Thoracic aorta (tissue), 2 donors: Measurements from ENCODE around the gene SEBOX. TPM values are rescaled to one million over a fixed set of nuclear protein-coding genes. Genes with fewer than 3 reads are reported as not detected.

Experiments used
- ATAC-seq: fragments of 150-250 bp; one replicate; pipeline ENCODE4 v1.8.0; 2017; ENCODE audit warnings: low read depth; ENCODE audit not compliant: insufficient number of reproducible peaks, low FRiP score
- DNase-seq: peaks from one replicate; pipeline ENCODE4 v3.0.0-alpha.2; 2020; ENCODE audit warnings: low spot score
- H3K27ac ChIP-seq, 2 donors: fragments of 200-600 bp; sonication (generic); 1 replicate in 1 of 2; 2 replicates in 1 of 2; pipeline ENCODE4 v1.5.1; 2016; ENCODE audit warnings: mild to moderate bottlenecking in 2 of 2, moderate library complexity in 2 of 2
- H3K27me3 ChIP-seq: fragments of 200-600 bp; sonication (generic); replicated peaks from 2 replicates; pipeline ENCODE4 v1.6.0; 2016; ENCODE audit warnings: mild to moderate bottlenecking; ENCODE audit not compliant: insufficient read depth
- H3K36me3 ChIP-seq: fragments of 200-600 bp; sonication (generic); one replicate; pipeline ENCODE4 v1.5.1; 2016
- H3K4me1 ChIP-seq, 2 donors: fragments of 200-600 bp; sonication (generic); 1 replicate in 1 of 2; 2 replicates in 1 of 2; pipeline versions ENCODE4 v1.5.1 to v1.6.0; 2016; ENCODE audit warnings: low read depth in 2 of 2, mild to moderate bottlenecking in 1 of 2; ENCODE audit not compliant: control insufficient read depth in 1 of 2
- H3K4me3 ChIP-seq: fragments of 200-600 bp; sonication (generic); 2 replicates; pipeline ENCODE4 v1.5.1; 2016; ENCODE audit warnings: mild to moderate bottlenecking
- H3K9me3 ChIP-seq: fragments of 200-600 bp; sonication (generic); 2 replicates; pipeline ENCODE4 v1.5.1; 2016
- total RNA-seq, 2 donors: library from RNA; depleted of rRNA; stranded (reverse); fragments of >200 nt; gene quantifications; one replicate each; pipeline versions ENCODE4 v1.1.0 to v1.2.3, GENCODE V29; 2016
- TF ChIP-seq, protein P1 (sequence below): fragments of 200-600 bp; sonication (generic); IDR thresholded peaks from one replicate; pipeline ENCODE4 v1.5.1; 2019; ENCODE audit warnings: antibody characterized with exemption

The SEBOX gene
- total RNA-seq, 2 donors from 2014 or later: not detected

DNA sequence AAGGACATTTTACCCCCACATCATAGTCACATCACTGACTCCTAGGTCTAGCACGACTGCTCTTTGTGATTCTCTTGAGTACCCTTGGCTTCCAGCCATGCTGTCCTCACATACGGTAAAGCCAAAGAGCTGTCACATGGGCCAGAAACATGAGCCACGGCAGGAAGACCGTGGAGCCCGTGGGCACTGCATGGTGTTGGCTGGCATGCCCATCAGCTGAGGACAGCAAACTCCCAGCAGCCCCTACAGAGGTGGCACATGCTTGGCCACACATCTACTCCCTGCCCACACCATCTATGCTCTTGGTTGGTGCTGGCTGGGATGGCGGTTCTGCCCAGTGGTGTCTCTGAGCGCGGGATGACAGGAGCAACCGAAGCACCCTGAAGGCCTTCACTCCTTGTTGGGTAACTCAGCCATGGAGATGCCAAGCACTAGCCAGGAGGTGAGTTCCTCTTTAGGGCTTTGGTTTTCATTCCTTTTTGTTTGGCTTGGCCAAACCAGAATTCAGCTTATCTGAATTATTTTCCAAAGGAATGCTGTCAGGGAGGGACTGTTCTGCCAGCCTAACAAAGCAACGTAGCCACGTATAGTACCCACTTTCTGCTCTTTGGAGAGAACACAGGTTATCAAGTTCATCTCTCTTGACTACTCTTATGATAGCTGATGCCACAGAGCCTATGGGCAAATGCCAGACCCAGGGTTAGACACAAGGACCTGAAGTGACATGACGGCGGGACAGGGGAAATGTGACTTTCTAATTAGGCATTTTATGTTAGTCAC lies 19.4 kb downstream of the SEBOX start:
- H3K27me3 ChIP-seq: no peaks in the 10 kb centered on the region
- H3K9me3 ChIP-seq: no peaks in the 10 kb centered on the region
- TF ChIP-seq, protein P1, sequence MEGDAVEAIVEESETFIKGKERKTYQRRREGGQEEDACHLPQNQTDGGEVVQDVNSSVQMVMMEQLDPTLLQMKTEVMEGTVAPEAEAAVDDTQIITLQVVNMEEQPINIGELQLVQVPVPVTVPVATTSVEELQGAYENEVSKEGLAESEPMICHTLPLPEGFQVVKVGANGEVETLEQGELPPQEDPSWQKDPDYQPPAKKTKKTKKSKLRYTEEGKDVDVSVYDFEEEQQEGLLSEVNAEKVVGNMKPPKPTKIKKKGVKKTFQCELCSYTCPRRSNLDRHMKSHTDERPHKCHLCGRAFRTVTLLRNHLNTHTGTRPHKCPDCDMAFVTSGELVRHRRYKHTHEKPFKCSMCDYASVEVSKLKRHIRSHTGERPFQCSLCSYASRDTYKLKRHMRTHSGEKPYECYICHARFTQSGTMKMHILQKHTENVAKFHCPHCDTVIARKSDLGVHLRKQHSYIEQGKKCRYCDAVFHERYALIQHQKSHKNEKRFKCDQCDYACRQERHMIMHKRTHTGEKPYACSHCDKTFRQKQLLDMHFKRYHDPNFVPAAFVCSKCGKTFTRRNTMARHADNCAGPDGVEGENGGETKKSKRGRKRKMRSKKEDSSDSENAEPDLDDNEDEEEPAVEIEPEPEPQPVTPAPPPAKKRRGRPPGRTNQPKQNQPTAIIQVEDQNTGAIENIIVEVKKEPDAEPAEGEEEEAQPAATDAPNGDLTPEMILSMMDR: no peak
- H3K27ac ChIP-seq: peak overlapping the region; percentile 73 to 84
- peaks cover 39 to 47% of the 10 kb centered on the region in 2 donors for H3K4me1 ChIP-seq
- H3K36me3 ChIP-seq: peaks cover 50% of the 10 kb centered on the region
- no peak for DNase-seq
- H3K4me3 ChIP-seq: no peak overlapping the region
- ATAC-seq: peak; percentile 11

DNA sequence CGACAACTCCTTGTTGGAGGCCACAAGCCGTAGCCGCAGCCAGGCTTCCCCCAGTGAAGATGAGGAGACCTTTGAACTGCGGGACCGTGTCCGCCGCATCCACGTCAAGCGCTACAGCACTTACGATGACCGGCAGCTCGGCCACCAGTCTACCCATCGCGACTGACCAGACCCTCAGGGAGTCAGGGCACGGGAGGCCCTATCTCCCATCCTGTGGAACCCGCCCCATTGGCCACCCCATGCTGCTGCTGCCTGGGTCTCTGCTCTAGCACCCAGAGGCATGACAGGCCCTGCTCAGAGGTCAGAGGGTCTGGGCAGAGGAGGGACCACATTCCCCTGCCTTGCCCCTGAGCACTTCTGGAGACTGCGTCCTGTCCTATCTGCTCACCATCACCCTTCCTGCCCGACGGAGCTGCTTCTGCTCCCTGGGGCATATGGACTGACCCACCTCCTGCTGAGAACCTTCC lies 20.5 kb downstream of the SEBOX start:
- Histone ChIP-seq H3K9me3 (no peaks in the 10 kb centered on the region), H3K4me3 (no peak overlapping the region), H3K36me3 (peaks cover 46% of the 10 kb centered on the region), H3K27me3 (no peaks in the 10 kb centered on the region), H3K4me1 (peaks cover 39 to 47% of the 10 kb centered on the region in 2 donors), H3K27ac (peak overlapping the region; percentile 73 to 84)
- TF ChIP-seq, protein P1: no peak
- DNase-seq (no peak), ATAC-seq (no peak)

DNA sequence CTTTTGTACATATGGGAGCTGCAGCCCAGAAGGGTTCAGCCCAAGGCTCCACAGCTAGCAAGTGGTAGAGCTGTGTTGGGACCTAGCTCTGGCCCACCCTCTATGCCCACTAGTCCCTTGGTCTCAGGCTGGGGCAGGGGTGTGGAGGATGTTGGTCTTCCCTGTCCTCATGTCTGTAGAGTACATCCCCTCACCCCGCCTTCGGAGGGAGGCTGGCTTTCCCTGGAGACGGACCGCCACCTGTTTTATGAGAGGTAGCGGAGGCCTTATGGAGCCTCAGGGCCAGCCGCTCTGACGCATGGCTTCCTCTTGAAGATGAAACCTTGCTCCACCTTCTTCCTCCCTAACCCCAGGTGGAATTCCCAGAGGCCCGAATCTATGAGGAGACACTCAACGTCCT lies 21.0 kb downstream of the SEBOX start:
- peak overlapping the region in 1 of 2 donors; percentile 73 for H3K27ac ChIP-seq
- no peak overlapping the region for H3K4me3 ChIP-seq
- ATAC-seq (no peak), DNase-seq (no peak)
- H3K27me3 ChIP-seq: no peaks in the 10 kb centered on the region
- H3K36me3 ChIP-seq: peaks cover 44% of the 10 kb centered on the region
- TF ChIP-seq, protein P1: no peak
- peaks cover 38 to 47% of the 10 kb centered on the region in 2 donors for H3K4me1 ChIP-seq
- no peaks in the 10 kb centered on the region for H3K9me3 ChIP-seq

DNA sequence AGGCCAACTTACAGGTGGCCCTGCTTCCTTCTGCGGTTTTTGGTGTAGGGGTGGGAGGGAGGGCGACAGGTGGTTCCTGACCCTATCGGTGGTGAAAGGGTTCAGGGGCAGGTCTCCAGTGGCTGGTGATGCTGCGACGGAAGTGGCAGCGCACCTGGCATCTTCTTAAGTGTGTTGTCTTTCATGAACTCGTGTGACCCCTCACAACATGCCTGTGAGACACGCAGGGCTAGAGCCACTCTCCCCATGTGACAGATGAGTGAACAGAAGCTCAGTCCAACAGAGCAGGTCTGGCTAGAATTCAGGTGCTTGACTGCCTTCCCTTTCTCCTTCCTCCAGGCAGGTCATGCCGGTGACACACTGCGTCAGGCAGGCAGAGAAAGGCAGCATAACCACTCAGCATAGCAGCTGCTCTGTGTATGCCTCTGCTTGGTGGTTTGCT lies 21.5 kb downstream of the SEBOX start:
- Histone ChIP-seq H3K9me3 (no peaks in the 10 kb centered on the region), H3K27me3 (no peaks in the 10 kb centered on the region), H3K36me3 (peaks cover 39% of the 10 kb centered on the region), H3K4me1 (peaks cover 33 to 46% of the 10 kb centered on the region in 2 donors), H3K27ac (no peak overlapping the region), H3K4me3 (no peak overlapping the region)
- ATAC-seq (no peak), DNase-seq (no peak)
- TF ChIP-seq, protein P1: no peak

DNA sequence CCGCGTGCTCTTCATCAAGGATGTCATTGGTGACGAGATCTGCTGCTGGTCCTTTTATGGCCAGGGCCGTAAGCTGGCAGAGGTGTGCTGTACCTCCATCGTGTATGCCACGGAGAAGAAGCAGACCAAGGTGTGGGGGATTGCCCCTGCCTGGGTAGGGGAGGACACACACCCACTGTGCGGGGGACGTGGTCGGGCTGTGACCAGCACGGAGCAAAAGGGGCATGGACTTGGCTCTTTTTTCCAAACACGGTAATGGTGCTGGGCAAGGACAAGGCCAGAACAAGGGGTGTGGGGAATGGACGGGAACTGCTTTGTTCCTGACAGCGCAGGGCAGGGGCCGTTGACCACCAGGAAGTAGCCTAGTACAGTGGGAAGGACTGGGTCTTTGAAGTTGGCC lies 22.7 kb downstream of the SEBOX start:
- Histone ChIP-seq H3K4me3 (no peak overlapping the region), H3K4me1 (peaks cover 29 to 46% of the 10 kb centered on the region in 2 donors), H3K36me3 (peaks cover 33% of the 10 kb centered on the region), H3K9me3 (no peaks in the 10 kb centered on the region), H3K27ac (no peak overlapping the region), H3K27me3 (no peaks in the 10 kb centered on the region)
- DNase-seq (no peak), ATAC-seq (no peak)
- TF ChIP-seq, protein P1: no peak
